Measurements from ENCODE around the gene COL2A1.

COL2A1 gene

DNA sequence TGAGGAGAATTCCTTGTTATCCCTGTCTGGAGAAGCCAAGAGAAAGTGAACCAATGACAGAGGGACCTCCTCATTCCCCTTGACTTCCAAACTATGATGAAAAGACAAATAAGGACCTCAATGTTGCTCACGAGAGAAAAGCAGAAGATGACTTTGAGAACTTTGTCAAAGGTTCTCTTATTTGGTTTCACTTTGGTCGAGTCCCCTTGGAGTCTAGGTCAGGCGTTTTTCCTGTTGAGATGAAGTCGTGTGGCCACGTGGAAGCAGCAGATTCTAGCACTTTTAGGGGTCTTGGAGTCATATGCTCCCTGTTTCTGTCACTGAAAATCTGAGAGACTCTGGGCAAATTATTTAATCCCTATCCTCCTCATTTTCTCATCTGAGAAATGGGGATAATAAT lies 33.8 kb upstream of the COL2A1 start:
- Histone ChIP-seq H3K4me1 (ENCODE audit: low read depth, poor library complexity, severe bottlenecking) (no peaks in the 10 kb centered on the region), H3K4me2 (no peak overlapping the region), H3K4me3 (IDR thresholded peaks at IDR 0.05; ENCODE audit: insufficient read depth, low read depth, low read length) (no peak overlapping the region), H3K27me3 (ENCODE audit: insufficient read depth, low read depth) (no peaks in the 10 kb centered on the region), H4K20me1 (ENCODE audit: insufficient read depth) (no peaks in the 10 kb centered on the region), H3K79me2 (ENCODE audit: insufficient read depth, low read depth) (no peaks in the 10 kb centered on the region), H3K27ac (no peak overlapping the region), H3K9ac (no peak overlapping the region), H2AFZ (ENCODE audit: low read depth) (no peak overlapping the region), H3K36me3 (ENCODE audit: insufficient read depth) (no peaks in the 10 kb centered on the region)
- TF ChIP-seq, protein P1, sequence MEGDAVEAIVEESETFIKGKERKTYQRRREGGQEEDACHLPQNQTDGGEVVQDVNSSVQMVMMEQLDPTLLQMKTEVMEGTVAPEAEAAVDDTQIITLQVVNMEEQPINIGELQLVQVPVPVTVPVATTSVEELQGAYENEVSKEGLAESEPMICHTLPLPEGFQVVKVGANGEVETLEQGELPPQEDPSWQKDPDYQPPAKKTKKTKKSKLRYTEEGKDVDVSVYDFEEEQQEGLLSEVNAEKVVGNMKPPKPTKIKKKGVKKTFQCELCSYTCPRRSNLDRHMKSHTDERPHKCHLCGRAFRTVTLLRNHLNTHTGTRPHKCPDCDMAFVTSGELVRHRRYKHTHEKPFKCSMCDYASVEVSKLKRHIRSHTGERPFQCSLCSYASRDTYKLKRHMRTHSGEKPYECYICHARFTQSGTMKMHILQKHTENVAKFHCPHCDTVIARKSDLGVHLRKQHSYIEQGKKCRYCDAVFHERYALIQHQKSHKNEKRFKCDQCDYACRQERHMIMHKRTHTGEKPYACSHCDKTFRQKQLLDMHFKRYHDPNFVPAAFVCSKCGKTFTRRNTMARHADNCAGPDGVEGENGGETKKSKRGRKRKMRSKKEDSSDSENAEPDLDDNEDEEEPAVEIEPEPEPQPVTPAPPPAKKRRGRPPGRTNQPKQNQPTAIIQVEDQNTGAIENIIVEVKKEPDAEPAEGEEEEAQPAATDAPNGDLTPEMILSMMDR (conservative IDR thresholded peaks at IDR 0.05; ENCODE audit: low read depth, low read length), result no peak

DNA sequence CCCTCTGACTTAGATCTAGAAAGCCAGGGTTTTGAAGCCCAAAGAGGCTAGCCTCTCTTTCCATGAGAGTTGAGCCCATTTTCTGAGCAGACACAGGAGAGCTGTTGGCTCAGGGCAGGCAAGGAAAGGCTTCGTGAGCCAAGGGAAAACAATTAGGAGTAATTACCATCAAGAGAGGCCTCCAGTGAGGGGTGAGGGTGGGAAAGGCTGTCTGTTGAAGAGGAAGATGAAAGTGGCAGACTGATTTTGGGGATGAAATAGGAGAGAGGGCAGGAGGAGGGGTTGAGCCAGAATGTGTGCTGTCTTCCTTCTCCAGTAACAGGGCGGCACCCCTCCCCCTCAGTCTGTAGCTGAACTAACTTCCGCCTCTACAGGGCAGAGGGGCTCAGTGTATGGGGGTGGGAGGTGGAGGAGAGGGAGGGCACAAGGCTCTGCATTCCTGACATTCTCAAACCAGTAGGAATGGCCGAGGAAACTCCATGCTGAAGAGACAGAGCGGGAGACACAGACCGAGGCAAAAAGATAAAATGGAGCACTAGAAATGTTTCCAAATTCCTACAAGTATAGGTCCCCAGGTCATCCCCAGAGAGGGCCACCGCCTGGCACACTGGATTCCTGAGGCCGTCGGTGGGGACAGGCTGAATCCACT lies 33.1 kb upstream of the COL2A1 start:
- Histone ChIP-seq H3K79me2 (ENCODE audit: insufficient read depth, low read depth) (no peaks in the 10 kb centered on the region), H3K27ac (no peak overlapping the region), H3K4me2 (no peak overlapping the region), H3K9ac (no peak overlapping the region), H3K36me3 (ENCODE audit: insufficient read depth) (no peaks in the 10 kb centered on the region), H2AFZ (ENCODE audit: low read depth) (no peak overlapping the region), H4K20me1 (ENCODE audit: insufficient read depth) (no peaks in the 10 kb centered on the region), H3K4me3 (IDR thresholded peaks at IDR 0.05; ENCODE audit: insufficient read depth, low read depth, low read length) (no peak overlapping the region), H3K27me3 (ENCODE audit: insufficient read depth, low read depth) (no peaks in the 10 kb centered on the region), H3K4me1 (ENCODE audit: low read depth, poor library complexity, severe bottlenecking) (no peaks in the 10 kb centered on the region)
- TF ChIP-seq, protein P1 (conservative IDR thresholded peaks at IDR 0.05; ENCODE audit: low read depth, low read length), result no peak

DNA sequence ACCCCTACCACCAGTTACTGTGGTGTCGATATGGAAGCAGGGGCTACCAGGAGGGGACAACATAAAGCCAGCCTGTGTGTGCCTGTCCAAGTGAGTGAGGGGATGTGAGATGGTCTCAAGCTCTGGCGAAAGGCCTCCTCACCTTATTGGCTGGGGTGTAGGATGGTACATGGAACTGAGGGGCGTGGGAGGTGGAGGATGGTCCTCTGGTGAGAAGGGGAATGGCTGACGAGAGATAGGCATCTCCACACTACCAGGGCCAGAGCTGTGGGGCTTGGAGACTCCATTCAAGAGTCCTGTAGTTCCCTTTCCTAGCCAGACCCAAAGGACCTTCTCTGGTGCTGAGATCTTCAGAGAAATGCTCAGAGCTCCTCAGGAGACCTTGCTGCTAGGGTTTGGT lies 32.5 kb upstream of the COL2A1 start:
- H3K4me2 ChIP-seq, result no peak overlapping the region
- H3K9ac ChIP-seq, result no peak overlapping the region
- no peak overlapping the region for H3K27ac ChIP-seq
- H3K4me3 ChIP-seq (IDR thresholded peaks at IDR 0.05; ENCODE audit: insufficient read depth, low read depth, low read length), result no peak overlapping the region
- no peaks in the 10 kb centered on the region for H3K36me3 ChIP-seq (ENCODE audit: insufficient read depth)
- H2AFZ ChIP-seq (ENCODE audit: low read depth), result no peak overlapping the region
- no peaks in the 10 kb centered on the region for H3K4me1 ChIP-seq (ENCODE audit: low read depth, poor library complexity, severe bottlenecking)
- no peaks in the 10 kb centered on the region for H4K20me1 ChIP-seq (ENCODE audit: insufficient read depth)
- H3K79me2 ChIP-seq (ENCODE audit: insufficient read depth, low read depth), result no peaks in the 10 kb centered on the region
- TF ChIP-seq, protein P1 (conservative IDR thresholded peaks at IDR 0.05; ENCODE audit: low read depth, low read length), result no peak
- H3K27me3 ChIP-seq (ENCODE audit: insufficient read depth, low read depth), result no peaks in the 10 kb centered on the region

DNA sequence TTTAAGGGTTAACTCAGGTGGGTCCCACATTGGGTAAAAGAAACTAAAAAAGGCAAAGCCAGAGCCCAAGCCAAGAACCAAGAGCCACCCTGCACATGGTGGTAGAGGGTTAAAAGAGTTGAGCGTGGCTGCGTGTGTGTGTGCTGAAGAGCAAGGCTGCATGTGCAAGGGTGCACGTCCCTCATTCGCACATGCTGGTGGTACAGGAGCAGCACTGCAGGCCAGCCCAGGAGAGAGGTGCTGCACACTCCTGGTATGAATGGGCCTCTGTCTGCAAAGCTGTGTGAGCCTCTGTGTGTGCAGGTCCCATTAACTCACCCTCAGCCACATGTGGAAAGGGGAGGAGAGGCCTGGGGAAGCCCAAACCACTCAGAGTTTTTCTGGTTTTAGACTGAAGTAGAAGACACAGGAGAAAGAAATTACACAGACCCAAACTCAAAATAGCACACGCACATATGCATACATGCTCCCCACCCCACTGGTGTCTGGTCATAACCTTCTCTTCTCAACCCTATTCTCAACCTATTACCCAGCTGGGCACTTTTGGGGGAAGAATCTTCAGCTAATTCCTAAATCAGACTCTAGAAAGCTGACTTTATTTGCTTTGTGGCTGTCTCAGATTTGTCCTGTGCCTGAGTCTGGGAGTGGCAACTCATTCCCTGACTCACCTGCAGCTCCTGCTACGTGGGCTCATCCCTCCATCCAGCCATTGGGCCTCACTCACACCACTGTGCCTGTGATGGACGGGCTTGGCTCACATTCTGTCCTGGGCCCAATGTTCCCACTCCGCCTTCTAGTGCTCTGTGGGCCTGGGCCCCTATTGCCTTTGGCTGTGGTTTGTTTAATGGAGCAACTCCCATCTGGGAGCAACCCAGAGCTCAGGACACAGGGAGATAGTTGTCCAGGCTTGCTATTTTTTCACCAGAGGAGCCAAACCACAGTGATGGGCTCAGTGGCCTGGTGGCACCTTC lies 30.8 kb upstream of the COL2A1 start:
- H2AFZ ChIP-seq (ENCODE audit: low read depth), result no peak overlapping the region
- H3K79me2 ChIP-seq (ENCODE audit: insufficient read depth, low read depth), result no peaks in the 10 kb centered on the region
- no peak overlapping the region for H3K9ac ChIP-seq
- no peak overlapping the region for H3K4me3 ChIP-seq (IDR thresholded peaks at IDR 0.05; ENCODE audit: insufficient read depth, low read depth, low read length)
- H3K27me3 ChIP-seq (ENCODE audit: insufficient read depth, low read depth), result no peaks in the 10 kb centered on the region
- no peaks in the 10 kb centered on the region for H4K20me1 ChIP-seq (ENCODE audit: insufficient read depth)
- no peak overlapping the region for H3K4me2 ChIP-seq
- no peaks in the 10 kb centered on the region for H3K4me1 ChIP-seq (ENCODE audit: low read depth, poor library complexity, severe bottlenecking)
- H3K27ac ChIP-seq, result no peak overlapping the region
- TF ChIP-seq, protein P1 (conservative IDR thresholded peaks at IDR 0.05; ENCODE audit: low read depth, low read length), result no peak
- H3K36me3 ChIP-seq (ENCODE audit: insufficient read depth), result no peaks in the 10 kb centered on the region
